ENCODE data around the gene CDKAL1.

CDKAL1 gene

DNA sequence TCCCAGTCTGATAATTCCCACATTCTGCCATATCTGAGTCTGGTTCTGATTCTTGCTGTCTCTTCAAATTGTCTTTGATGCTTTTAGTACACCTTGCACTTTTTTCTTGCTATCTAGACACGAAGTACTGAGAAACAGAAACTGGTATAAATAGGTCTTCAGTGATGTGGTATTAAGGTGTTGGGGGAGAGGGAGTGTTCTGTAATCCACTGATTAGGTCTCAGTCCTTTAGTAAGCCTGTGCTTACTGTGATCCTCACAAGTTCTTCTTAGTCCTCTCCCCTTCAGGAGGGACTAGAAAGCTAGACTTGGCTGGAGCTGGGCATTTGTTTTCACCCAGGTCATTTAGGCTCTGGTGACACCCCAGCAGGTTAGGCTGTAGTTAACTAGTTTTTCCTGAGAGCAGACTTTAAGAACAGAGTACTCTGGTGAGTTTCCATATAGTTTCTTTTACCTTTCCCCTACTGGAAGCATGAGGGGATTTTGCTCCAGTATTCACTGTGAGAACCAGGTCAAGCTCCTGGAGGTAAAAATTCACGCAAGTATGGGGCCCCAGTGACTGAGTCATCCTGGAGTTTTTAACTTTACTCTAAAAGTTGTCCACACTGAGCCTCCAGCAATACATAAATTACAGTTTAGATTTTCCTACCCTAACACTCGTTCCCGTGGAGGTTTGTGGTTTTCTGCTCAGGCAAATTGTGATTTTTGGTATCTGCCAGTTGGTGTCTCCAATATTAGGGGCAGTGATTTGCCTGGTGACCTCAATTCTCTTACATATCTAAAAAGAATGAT is 154.6 kb downstream of the CDKAL1 start:
- H3K9me3 ChIP-seq (replicated peaks; ENCODE audit: low read length): no peaks in the 10 kb centered on the region
- no peaks in the 10 kb centered on the region for H3K27me3 ChIP-seq (ENCODE audit: control insufficient read depth, insufficient read depth, low read length)
- H3K4me3 ChIP-seq (ENCODE audit: low read length): no peak overlapping the region
- no peak overlapping the region for H3K4me2 ChIP-seq (ENCODE audit: low read length)
- no peak overlapping the region for H3K9ac ChIP-seq (ENCODE audit: low read depth, low read length)
- no peaks in the 10 kb centered on the region for H3K4me1 ChIP-seq (ENCODE audit: control insufficient read depth, insufficient read depth, low read length)
- H3K36me3 ChIP-seq (ENCODE audit: insufficient read depth, low read length): no peaks in the 10 kb centered on the region

GRCh38 chr6:20691185-20691584 is 156.9 kb downstream of the CDKAL1 start:
- H3K9ac ChIP-seq (ENCODE audit: low read depth, low read length): no peak overlapping the region
- H3K4me1 ChIP-seq (ENCODE audit: control insufficient read depth, insufficient read depth, low read length): no peaks in the 10 kb centered on the region
- H3K9me3 ChIP-seq (replicated peaks; ENCODE audit: low read length): no peaks in the 10 kb centered on the region
- no peak overlapping the region for H3K4me3 ChIP-seq (ENCODE audit: low read length)
- H3K4me2 ChIP-seq (ENCODE audit: low read length): no peak overlapping the region
- no peaks in the 10 kb centered on the region for H3K27me3 ChIP-seq (ENCODE audit: control insufficient read depth, insufficient read depth, low read length)
- no peaks in the 10 kb centered on the region for H3K36me3 ChIP-seq (ENCODE audit: insufficient read depth, low read length)

DNA sequence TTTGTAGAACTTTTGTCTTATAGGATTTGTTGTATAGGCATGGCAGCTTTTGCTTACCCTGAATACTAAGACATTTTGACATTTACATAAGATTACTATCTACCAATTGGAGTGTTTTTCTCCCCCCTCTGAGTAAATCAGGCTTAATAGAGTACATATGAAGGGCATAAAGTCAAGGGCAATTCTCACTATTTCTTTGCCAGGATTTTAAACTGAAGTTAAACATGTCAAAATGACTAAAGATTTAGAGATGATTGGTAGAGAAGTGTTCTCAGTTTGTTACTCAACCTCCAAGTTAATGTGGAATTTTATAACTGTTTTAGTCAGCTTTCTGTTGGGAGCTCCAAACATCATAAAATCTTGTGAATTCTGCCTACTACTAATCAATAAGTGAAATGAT is 157.8 kb downstream of the CDKAL1 start:
- H3K4me1 ChIP-seq (ENCODE audit: control insufficient read depth, insufficient read depth, low read length): no peaks in the 10 kb centered on the region
- no peak overlapping the region for H3K4me3 ChIP-seq (ENCODE audit: low read length)
- no peak overlapping the region for H3K4me2 ChIP-seq (ENCODE audit: low read length)
- no peaks in the 10 kb centered on the region for H3K27me3 ChIP-seq (ENCODE audit: control insufficient read depth, insufficient read depth, low read length)
- no peak overlapping the region for H3K9ac ChIP-seq (ENCODE audit: low read depth, low read length)
- H3K36me3 ChIP-seq (ENCODE audit: insufficient read depth, low read length): no peaks in the 10 kb centered on the region
- H3K9me3 ChIP-seq (replicated peaks; ENCODE audit: low read length): no peaks in the 10 kb centered on the region

DNA sequence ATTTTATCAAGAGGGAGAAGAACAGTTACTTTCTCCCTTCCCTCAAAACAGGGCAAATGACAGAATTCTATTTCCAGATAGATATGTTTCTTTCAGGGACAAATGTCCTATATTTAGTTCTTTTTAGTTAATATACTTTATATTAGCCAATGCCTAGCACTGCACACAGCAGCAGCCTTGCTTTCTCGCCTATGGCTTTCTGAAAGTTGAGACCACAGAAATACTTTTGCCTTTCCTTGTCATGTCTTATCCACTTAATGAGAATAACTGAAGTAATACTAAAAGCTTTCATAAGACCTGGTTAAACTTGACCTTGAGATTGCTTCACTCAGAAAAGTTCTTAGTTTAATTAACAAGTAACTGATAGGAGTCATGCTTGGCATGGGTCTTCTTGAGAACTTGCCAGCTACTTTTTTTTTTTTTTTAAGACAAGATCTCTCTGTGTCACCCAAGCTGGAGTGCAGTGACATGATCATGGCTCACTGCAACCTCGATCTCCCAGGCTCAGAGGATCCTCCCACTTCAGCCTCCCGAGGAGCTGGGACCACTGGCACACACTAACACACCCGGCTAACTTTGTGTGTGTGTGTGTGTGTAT is 159.3 kb downstream of the CDKAL1 start:
- Histone ChIP-seq H3K4me2 (ENCODE audit: low read length) (no peak overlapping the region), H3K36me3 (ENCODE audit: insufficient read depth, low read length) (no peaks in the 10 kb centered on the region), H3K9me3 (replicated peaks; ENCODE audit: low read length) (no peaks in the 10 kb centered on the region), H3K9ac (ENCODE audit: low read depth, low read length) (no peak overlapping the region), H3K4me1 (ENCODE audit: control insufficient read depth, insufficient read depth, low read length) (no peaks in the 10 kb centered on the region), H3K27me3 (ENCODE audit: control insufficient read depth, insufficient read depth, low read length) (no peaks in the 10 kb centered on the region), H3K4me3 (ENCODE audit: low read length) (no peak overlapping the region)

- no peaks in the 10 kb centered on the region for H3K36me3 ChIP-seq (ENCODE audit: insufficient read depth, low read length)
- no peaks in the 10 kb centered on the region for H3K4me1 ChIP-seq (ENCODE audit: control insufficient read depth, insufficient read depth, low read length)
Observed at GRCh38 chr6:20696676-20697075, 162.4 kb downstream of the CDKAL1 start.

GRCh38 chr6:20698675-20699074 is 164.4 kb downstream of the CDKAL1 start:
- H3K9ac ChIP-seq (ENCODE audit: low read depth, low read length): no peak overlapping the region
- no peak overlapping the region for H3K4me3 ChIP-seq (ENCODE audit: low read length)
- no peaks in the 10 kb centered on the region for H3K4me1 ChIP-seq (ENCODE audit: control insufficient read depth, insufficient read depth, low read length)
- no peaks in the 10 kb centered on the region for H3K36me3 ChIP-seq (ENCODE audit: insufficient read depth, low read length)
- no peak overlapping the region for H3K4me2 ChIP-seq (ENCODE audit: low read length)
- no peaks in the 10 kb centered on the region for H3K27me3 ChIP-seq (ENCODE audit: control insufficient read depth, insufficient read depth, low read length)
- no peaks in the 10 kb centered on the region for H3K9me3 ChIP-seq (replicated peaks; ENCODE audit: low read length)

More at GRCh38 chr6:20696676-20697075, 162.4 kb downstream of the CDKAL1 start:
- no peak overlapping the region for H3K4me2 ChIP-seq (ENCODE audit: low read length)
- H3K9me3 ChIP-seq (replicated peaks; ENCODE audit: low read length): no peaks in the 10 kb centered on the region
- H3K27me3 ChIP-seq (ENCODE audit: control insufficient read depth, insufficient read depth, low read length): no peaks in the 10 kb centered on the region
- H3K9ac ChIP-seq (ENCODE audit: low read depth, low read length): no peak overlapping the region
- no peak overlapping the region for H3K4me3 ChIP-seq (ENCODE audit: low read length)

DNA sequence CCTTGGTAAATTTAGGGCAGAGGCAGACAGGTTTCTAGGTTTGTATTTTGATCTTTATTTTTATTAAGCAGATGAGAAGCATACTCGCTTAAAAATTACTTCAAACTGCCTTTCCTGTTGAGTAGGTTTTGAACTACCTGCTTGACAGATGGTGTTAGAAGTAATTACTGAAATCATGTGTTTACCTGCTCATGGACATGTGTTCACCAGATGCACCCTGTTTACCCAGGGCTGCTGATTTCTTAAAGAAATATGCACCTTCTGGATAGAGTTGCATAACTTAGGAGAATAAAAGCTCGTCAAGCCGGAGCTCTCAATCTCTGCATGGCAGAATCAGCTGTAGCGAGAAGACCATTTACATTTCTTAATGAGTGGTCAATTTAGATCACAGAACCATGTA is 165.1 kb downstream of the CDKAL1 start:
- Histone ChIP-seq H3K9ac (ENCODE audit: low read depth, low read length) (no peak overlapping the region), H3K36me3 (ENCODE audit: insufficient read depth, low read length) (no peaks in the 10 kb centered on the region), H3K4me3 (ENCODE audit: low read length) (no peak overlapping the region), H3K27me3 (ENCODE audit: control insufficient read depth, insufficient read depth, low read length) (no peaks in the 10 kb centered on the region), H3K4me2 (ENCODE audit: low read length) (no peak overlapping the region), H3K9me3 (replicated peaks; ENCODE audit: low read length) (no peaks in the 10 kb centered on the region), H3K4me1 (ENCODE audit: control insufficient read depth, insufficient read depth, low read length) (no peaks in the 10 kb centered on the region)

DNA sequence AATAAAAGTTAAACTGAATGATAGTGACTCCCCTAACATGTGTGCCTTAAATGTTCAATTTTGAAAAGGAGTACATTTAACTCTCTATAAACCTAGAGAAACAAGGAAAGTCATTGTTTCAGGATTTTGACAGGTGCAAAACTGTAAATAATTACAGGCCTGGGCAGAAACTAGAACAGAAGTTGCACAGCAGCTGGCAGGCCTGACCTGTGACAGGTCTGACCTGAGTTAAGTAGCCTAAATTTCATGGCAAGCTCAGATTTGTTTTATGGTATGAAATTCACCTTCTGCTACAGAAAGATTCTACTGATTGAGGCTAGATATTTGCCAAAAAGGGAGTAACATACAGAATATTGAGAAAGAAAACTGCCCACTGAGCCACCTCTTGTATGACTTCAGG is 166.1 kb downstream of the CDKAL1 start:
- Histone ChIP-seq H3K36me3 (ENCODE audit: insufficient read depth, low read length) (no peaks in the 10 kb centered on the region), H3K9ac (ENCODE audit: low read depth, low read length) (no peak overlapping the region), H3K27me3 (ENCODE audit: control insufficient read depth, insufficient read depth, low read length) (no peaks in the 10 kb centered on the region), H3K4me3 (ENCODE audit: low read length) (no peak overlapping the region), H3K4me2 (ENCODE audit: low read length) (no peak overlapping the region), H3K4me1 (ENCODE audit: control insufficient read depth, insufficient read depth, low read length) (no peaks in the 10 kb centered on the region), H3K9me3 (replicated peaks; ENCODE audit: low read length) (no peaks in the 10 kb centered on the region)

GRCh38 chr6:20702366-20702765 is 168.1 kb downstream of the CDKAL1 start:
- Histone ChIP-seq H3K27me3 (ENCODE audit: control insufficient read depth, insufficient read depth, low read length) (no peaks in the 10 kb centered on the region), H3K4me1 (ENCODE audit: control insufficient read depth, insufficient read depth, low read length) (peaks cover 8% of the 10 kb centered on the region), H3K4me3 (ENCODE audit: low read length) (no peak overlapping the region), H3K36me3 (ENCODE audit: insufficient read depth, low read length) (no peaks in the 10 kb centered on the region), H3K4me2 (ENCODE audit: low read length) (no peak overlapping the region), H3K9me3 (replicated peaks; ENCODE audit: low read length) (no peaks in the 10 kb centered on the region), H3K9ac (ENCODE audit: low read depth, low read length) (no peak overlapping the region)

- H3K4me2 ChIP-seq (ENCODE audit: low read length): no peak overlapping the region
- H3K27me3 ChIP-seq (ENCODE audit: control insufficient read depth, insufficient read depth, low read length): no peaks in the 10 kb centered on the region
- H3K36me3 ChIP-seq (ENCODE audit: insufficient read depth, low read length): no peaks in the 10 kb centered on the region
- no peaks in the 10 kb centered on the region for H3K9me3 ChIP-seq (replicated peaks; ENCODE audit: low read length)
- no peak overlapping the region for H3K4me3 ChIP-seq (ENCODE audit: low read length)
- peaks cover 8% of the 10 kb centered on the region for H3K4me1 ChIP-seq (ENCODE audit: control insufficient read depth, insufficient read depth, low read length)
- no peak overlapping the region for H3K9ac ChIP-seq (ENCODE audit: low read depth, low read length)
Observed at GRCh38 chr6:20703049-20703448, 168.8 kb downstream of the CDKAL1 start.

GRCh38 chr6:20704325-20705025 is 170.2 kb downstream of the CDKAL1 start:
- Histone ChIP-seq H3K9me3 (replicated peaks; ENCODE audit: low read length) (no peaks in the 10 kb centered on the region), H3K4me2 (ENCODE audit: low read length) (no peak overlapping the region), H3K36me3 (ENCODE audit: insufficient read depth, low read length) (no peaks in the 10 kb centered on the region), H3K27me3 (ENCODE audit: control insufficient read depth, insufficient read depth, low read length) (no peaks in the 10 kb centered on the region), H3K4me1 (ENCODE audit: control insufficient read depth, insufficient read depth, low read length) (peaks cover 8% of the 10 kb centered on the region), H3K4me3 (ENCODE audit: low read length) (no peak overlapping the region), H3K9ac (ENCODE audit: low read depth, low read length) (no peak overlapping the region)
